NCI-H2081 treated with DMSO at 0.1 percent for 48 hours (cell line): Measurements from ENCODE around the gene CHERP.

ENCODE experiments used
- DNase-seq: peaks from one replicate; lab custom pipeline; 2025; lab: John Stamatoyannopoulos, UW

The CHERP gene

GRCh38 chr19:16542045-16542909 lies at the start of gene CHERP:
CHERP (minus strand) TSS chr19:16542437; CDS start chr19:16542378, 59 bp downstream.
- DNase-seq: peak; percentile 43

- DNase-seq: no peak
These were observed 48.9 kb upstream of the CHERP start for GRCh38 chr19:16590876-16591802.

- no peak for DNase-seq
These were observed 47.7 kb upstream of the CHERP start for GRCh38 chr19:16589917-16590316.

GRCh38 chr19:16588824-16589577 lies 46.8 kb upstream of the CHERP start:
- DNase-seq: no peak

GRCh38 chr19:16587833-16588823 lies 45.9 kb upstream of the CHERP start:
- no peak for DNase-seq

GRCh38 chr19:16586991-16587832 lies 45.0 kb upstream of the CHERP start:
- DNase-seq: no peak

- no peak for DNase-seq
These were observed 44.2 kb upstream of the CHERP start for GRCh38 chr19:16586477-16586871.

GRCh38 chr19:16585808-16586476 lies 43.7 kb upstream of the CHERP start:
- no peak for DNase-seq

GRCh38 chr19:16585094-16585801 lies 43.0 kb upstream of the CHERP start:
- DNase-seq: no peak

- DNase-seq: peak; percentile 1
These were observed 42.2 kb upstream of the CHERP start for GRCh38 chr19:16584248-16585093.

GRCh38 chr19:16582486-16583261 lies 40.4 kb upstream of the CHERP start:
- no peak for DNase-seq

- DNase-seq: no peak
These were observed 39.7 kb upstream of the CHERP start for GRCh38 chr19:16581971-16582343.

- no peak for DNase-seq
These were observed 39.1 kb upstream of the CHERP start for GRCh38 chr19:16581145-16581970.

- no peak for DNase-seq
These were observed 37.1 kb upstream of the CHERP start for GRCh38 chr19:16579381-16579780.

GRCh38 chr19:16577531-16577985 lies 35.3 kb upstream of the CHERP start:
- DNase-seq: no peak
